Endothelial cell of umbilical vein (primary cell): ENCODE data around the gene PLXNC1. TPM values are rescaled to one million over a fixed set of nuclear protein-coding genes. Genes with fewer than 3 reads are reported as not detected.

ENCODE experiments used
- BruUV-seq: library from RNA; stranded (reverse); fragments of 400-500 nt; replicated peaks from 2 replicates; lab custom pipeline; 2021; lab: Mats Ljungman, UMichigan
- CTCF ChIA-PET: fragments of 300-600, 350-600 bp; sonication (Branson Sonifier 250); formaldehyde crosslinking; loops from one replicate; lab custom pipeline; 2021; ENCODE audit warnings: antibody characterized with exemption, inconsistent platforms; lab: Charles Lee
- POLR2A ChIA-PET: fragments of 300-600, 350-600 bp; sonication (Branson Sonifier 250); formaldehyde crosslinking; loops from one replicate; lab custom pipeline; 2021; ENCODE audit warnings: antibody characterized with exemption, inconsistent platforms; lab: Charles Lee
- DNase-seq: peaks from one replicate; pipeline ENCODE4 v3.0.0-alpha.2; 2011; ENCODE audit warnings: low read depth, low spot score
- FAIRE-seq: peaks from 2 replicates; lab custom pipeline; 2011; peaks lifted over from hg19 to GRCh38; lab: Jason Lieb, UNC
- H2AFZ ChIP-seq: 2 replicates; pipeline ENCODE4 v1.6.0; 2012; ENCODE audit warnings: low read depth, low read length, control low read depth, inconsistent platforms
- H3K27ac ChIP-seq: 2 replicates; pipeline ENCODE4 v1.5.1; 2011; ENCODE audit warnings: low read depth, mild to moderate bottlenecking, control low read depth, low read length, moderate library complexity; ENCODE audit not compliant: insufficient read depth
- H3K27me3 ChIP-seq, 2 experiments: 2 replicates each; pipeline versions ENCODE4 v1.6.0 to v1.6.1; 2011; ENCODE audit warnings: low read length in 2 of 2, mixed read lengths in 1 of 2; ENCODE audit not compliant: control insufficient read depth in 2 of 2, insufficient read depth in 2 of 2
- H3K36me3 ChIP-seq, 2 experiments: 2 replicates in 1 of 2; 3 replicates in 1 of 2; pipeline ENCODE4 v1.5.1; 2011; ENCODE audit warnings: low read length in 2 of 2, mild to moderate bottlenecking in 1 of 2, moderate library complexity in 1 of 2; ENCODE audit not compliant: control insufficient read depth in 2 of 2, insufficient read depth in 2 of 2; ENCODE audit errors: extremely low read depth in 1 of 2
- H3K4me1 ChIP-seq: 3 replicates; pipeline ENCODE4 v1.5.1; 2011; ENCODE audit warnings: mild to moderate bottlenecking, low read length; ENCODE audit not compliant: control insufficient read depth, insufficient read depth; ENCODE audit errors: extremely low read depth
- H3K4me2 ChIP-seq: 2 replicates; pipeline ENCODE4 v1.6.1; 2011; ENCODE audit warnings: low read length, control low read depth, mixed read lengths; ENCODE audit not compliant: insufficient read depth
- H3K4me3 ChIP-seq, 3 experiments: fragments of 200-600 bp in 1 of 3; sonication (generic), shearing (Covaris generic) in 1 of 3; replicated peaks in 1 of 3; 2 replicates each; pipeline ENCODE4 v1.5.1; 2011 to 2016; ENCODE audit warnings: control low read depth in 3 of 3, low read length in 3 of 3, mild to moderate bottlenecking in 2 of 3, inconsistent platforms in 1 of 3, low read depth in 1 of 3, moderate library complexity in 1 of 3; ENCODE audit not compliant: insufficient read depth in 1 of 3
- H3K79me2 ChIP-seq: 2 replicates; pipeline ENCODE4 v1.6.0; 2012; ENCODE audit warnings: low read length, inconsistent platforms; ENCODE audit not compliant: control insufficient read depth, insufficient read depth
- H3K9ac ChIP-seq: replicated peaks from 2 replicates; pipeline ENCODE3; 2011; ENCODE audit warnings: low read length, control low read depth; ENCODE audit not compliant: insufficient read depth; ENCODE audit errors: extremely low read depth
- H3K9me1 ChIP-seq: replicated peaks from 3 replicates; pipeline ENCODE4 v1.6.0; 2011; ENCODE audit warnings: mild to moderate bottlenecking, low read length; ENCODE audit not compliant: control insufficient read depth, insufficient read depth; ENCODE audit errors: extremely low read depth
- H3K9me3 ChIP-seq: replicated peaks from 2 replicates; pipeline ENCODE4 v1.5.1; 2012; ENCODE audit warnings: low read length, inconsistent platforms; ENCODE audit not compliant: control insufficient read depth, insufficient read depth
- H4K20me1 ChIP-seq: replicated peaks from 2 replicates; pipeline ENCODE3; 2011; ENCODE audit warnings: mild to moderate bottlenecking, low read length; ENCODE audit not compliant: control insufficient read depth, insufficient read depth; ENCODE audit errors: extremely low read depth
- CTCF ChIP-seq, 2 donors: IDR thresholded peaks; 1 replicate in 1 of 2; 2 replicates in 1 of 2; pipeline ENCODE4 v1.5.1; 2011; ENCODE audit warnings: low read length in 2 of 2, mild to moderate bottlenecking in 2 of 2, moderate library complexity in 2 of 2, control low read depth in 1 of 2, inconsistent platforms in 1 of 2, low read depth in 1 of 2; ENCODE audit not compliant: insufficient read depth in 1 of 2; ENCODE audit errors: extremely low read depth in 1 of 2
- EZH2 ChIP-seq: IDR thresholded peaks from 2 replicates; pipeline ENCODE4 v1.6.1; 2012; ENCODE audit warnings: borderline replicate concordance, low read depth, mild to moderate bottlenecking, moderate library complexity, low read length, inconsistent platforms; ENCODE audit not compliant: severe bottlenecking
- FOS ChIP-seq: IDR thresholded peaks from 2 replicates; pipeline ENCODE4 v1.6.1; 2011; ENCODE audit warnings: mild to moderate bottlenecking, low read length, moderate library complexity, borderline replicate concordance; ENCODE audit not compliant: insufficient read depth
- GATA2 ChIP-seq: IDR thresholded peaks from 2 replicates; pipeline ENCODE4 v1.7.0; 2011; ENCODE audit warnings: low read depth, mild to moderate bottlenecking, moderate library complexity, mixed read lengths, low read length; ENCODE audit not compliant: insufficient read length, insufficient read depth
- JUN ChIP-seq: IDR thresholded peaks from 2 replicates; pipeline ENCODE4 v1.6.1; 2011; ENCODE audit warnings: borderline replicate concordance, low read depth; ENCODE audit not compliant: insufficient read length, insufficient read depth
- MAX ChIP-seq: IDR thresholded peaks from 2 replicates; pipeline ENCODE4 v1.6.1; 2011; ENCODE audit not compliant: insufficient read depth, insufficient read length
- MYC ChIP-seq: IDR thresholded peaks from one replicate; pipeline ENCODE4 v1.6.1; 2011; ENCODE audit warnings: mild to moderate bottlenecking, low read depth, low read length
- POLR2A ChIP-seq: IDR thresholded peaks from 2 replicates; pipeline ENCODE4 v1.6.1; 2012; ENCODE audit warnings: low read depth, mild to moderate bottlenecking, control low read depth, low read length
- POLR2AphosphoS5 ChIP-seq: IDR thresholded peaks from 2 replicates; pipeline ENCODE4 v1.6.1; 2012; ENCODE audit warnings: low read depth, mild to moderate bottlenecking, control low read depth, low read length, moderate library complexity; ENCODE audit not compliant: insufficient read depth
- dilution Hi-C: fragments of 300-500 bp; cut with MboI; formaldehyde crosslinking; loops from one replicate; pipeline ENCODE4 v1.15.0; 2019; ENCODE audit warnings: low sequenced_read_pairs; ENCODE audit not compliant: extremely low pct_ligation_motif_present
- intact Hi-C: fragments of 100-400 bp; cut with micrococcal nuclease; formaldehyde crosslinking; loops from one replicate; pipeline ENCODE4 v1.10.0; 2022
- polyA plus RNA-seq, 4 experiments: library from polyadenylated mRNA; depleted of rRNA in 3 of 4; stranded (reverse) in 3 of 4; unstranded in 1 of 4; fragments of >200 nt; gene quantifications; 2 replicates each; pipeline versions ENCODE4 v1.2.1 to v1.2.3, GENCODE V29; 2011 to 2012; ENCODE audit warnings: missing spikeins in 1 of 4
- total RNA-seq: library from RNA; stranded (reverse); gene quantifications from 2 replicates; pipeline ENCODE4 v1.2.3, GENCODE V29; 2021

The PLXNC1 gene
- total and polyA plus RNA-seq, 2 donors (not counting 3 experiments of a cell fraction or from before 2014, with no cell fraction given), result 0.04 TPM; not detected in 1

- ChIA-PET CTCF (interaction anchor here (0.6 to 1.5 kb wide), 3 partner anchors 46 to 199 kb away, joined by 3 to 4 read pairs (median 3); no protein-coding TSS in a partner anchor), POLR2A (no interaction called here)
- H3K9me1 ChIP-seq, result no peaks in the 10 kb centered on the region
- H3K27ac ChIP-seq, result no peak overlapping the region
- H3K4me3 ChIP-seq, result no peak overlapping the region
- H3K4me2 ChIP-seq, result no peak overlapping the region
- H2AFZ ChIP-seq, result no peak overlapping the region
- no peaks in the 10 kb centered on the region for H4K20me1 ChIP-seq
- BruUV-seq, result no TSS peak
- no peak overlapping the region for H3K9ac ChIP-seq
- intact Hi-C loops, result no loop called here
- FAIRE-seq (no peak), DNase-seq (no peak)
- no peaks in the 10 kb centered on the region for H3K9me3 ChIP-seq
- H3K27me3 ChIP-seq, result no peaks in the 10 kb centered on the region
- no peaks in the 10 kb centered on the region for H3K36me3 ChIP-seq
- no peak for TF ChIP-seq FOS
- TF ChIP-seq MAX, result no peak
- no peak for TF ChIP-seq CTCF (IDR thresholded peaks at IDR 0.05; ENCODE audit: extremely low read depth in 1 of 2, insufficient read depth in 1 of 2, low read depth in 1 of 2, low read length in 2 of 2)
- TF ChIP-seq JUN, result no peak
- no peak for TF ChIP-seq MYC
- TF ChIP-seq POLR2AphosphoS5, result no peak
- TF ChIP-seq GATA2, result no peak
- no peak for TF ChIP-seq POLR2A
- TF ChIP-seq EZH2, result no peak
- H3K79me2 ChIP-seq, result no peaks in the 10 kb centered on the region
- H3K4me1 ChIP-seq, result peaks cover 9% of the 10 kb centered on the region
- dilution Hi-C loops, result no loop called here
Observed at GRCh38 chr12:94333396-94333795, 185.0 kb downstream of the PLXNC1 start.
